NCI-H524 treated with DMSO at 0.1 percent for 48 hours (cell line): ENCODE data around the gene RNF144B.
A peak's percentile ranks its signal among the peaks of the same experiment; 100 is the strongest.

Experiments
- DNase-seq: peaks from one replicate; lab custom pipeline; 2025; lab: John Stamatoyannopoulos, UW

The RNF144B gene

DNA sequence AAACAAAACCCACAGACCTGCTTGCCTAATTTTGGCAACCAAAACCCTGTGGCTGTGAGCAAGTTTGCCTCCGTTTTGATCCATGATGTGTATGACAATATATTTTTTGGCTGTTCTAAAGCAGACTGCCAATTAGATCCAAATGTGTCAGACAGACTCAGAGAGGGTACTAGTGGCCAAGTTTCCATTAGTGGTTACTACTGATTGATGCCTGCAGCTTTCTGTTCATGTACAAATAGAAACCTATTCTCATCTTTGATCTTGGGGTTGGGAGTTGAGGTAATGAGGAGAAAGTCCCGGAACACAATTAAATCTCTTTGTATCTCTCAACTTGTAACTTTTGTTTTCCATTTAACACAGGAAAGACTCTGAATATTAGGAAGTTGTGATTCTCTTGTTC is 100.9 kb downstream of the RNF144B start:
- no peak for DNase-seq

DNA sequence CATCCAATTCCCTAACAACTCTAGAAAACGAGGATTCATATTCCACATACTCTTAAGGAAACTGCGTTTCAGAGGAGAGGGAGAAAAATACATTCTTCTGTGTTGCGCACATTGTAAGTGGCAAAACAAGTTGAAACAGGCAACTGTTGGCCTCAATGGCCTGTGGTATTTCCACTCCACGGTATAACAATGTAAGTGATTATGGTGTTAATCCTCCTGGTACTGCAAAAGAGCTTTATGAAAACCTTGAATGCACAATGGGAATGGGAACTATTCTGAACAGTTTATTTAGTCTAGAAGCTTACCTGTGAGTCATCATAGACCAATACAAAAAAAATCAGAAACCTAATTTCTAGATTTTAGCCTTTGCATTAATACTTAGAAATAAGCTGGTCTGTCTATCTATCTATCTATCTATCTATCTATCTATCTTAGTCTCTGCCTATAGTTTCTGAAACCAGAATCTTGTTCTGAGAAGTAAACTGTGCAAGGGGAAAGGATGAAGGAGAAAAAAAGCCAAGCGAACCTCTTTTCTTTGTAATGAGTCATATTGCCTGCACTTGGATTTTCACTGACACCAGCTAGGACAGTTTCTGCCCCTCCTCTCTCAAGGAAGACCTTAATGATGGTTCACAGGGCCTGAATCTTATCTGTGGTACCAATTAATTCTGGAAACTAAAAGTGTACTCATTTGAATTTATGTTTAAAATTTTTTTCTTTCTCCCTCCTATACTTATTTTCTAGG is 101.5 kb downstream of the RNF144B start:
- DNase-seq = no peak

DNA sequence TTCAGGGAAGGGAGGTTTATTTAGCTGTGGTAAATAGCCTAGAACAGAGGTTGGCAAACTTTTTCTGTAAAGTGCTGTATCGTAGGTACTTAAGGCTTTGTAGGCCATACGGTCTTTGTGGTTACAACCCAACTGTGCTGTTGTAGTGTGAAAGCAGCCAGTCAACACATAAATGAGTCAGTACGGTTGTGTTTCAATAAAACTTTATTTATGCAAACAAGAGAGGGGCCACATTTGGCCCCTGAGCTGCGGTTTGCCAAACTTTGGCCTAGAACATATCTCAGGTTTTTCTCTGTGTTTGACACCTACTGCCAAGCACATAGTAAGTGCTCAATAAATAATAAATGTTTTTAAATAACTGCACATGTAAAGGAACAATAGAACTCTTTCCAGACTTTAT is 102.2 kb downstream of the RNF144B start:
- no peak for DNase-seq

DNA sequence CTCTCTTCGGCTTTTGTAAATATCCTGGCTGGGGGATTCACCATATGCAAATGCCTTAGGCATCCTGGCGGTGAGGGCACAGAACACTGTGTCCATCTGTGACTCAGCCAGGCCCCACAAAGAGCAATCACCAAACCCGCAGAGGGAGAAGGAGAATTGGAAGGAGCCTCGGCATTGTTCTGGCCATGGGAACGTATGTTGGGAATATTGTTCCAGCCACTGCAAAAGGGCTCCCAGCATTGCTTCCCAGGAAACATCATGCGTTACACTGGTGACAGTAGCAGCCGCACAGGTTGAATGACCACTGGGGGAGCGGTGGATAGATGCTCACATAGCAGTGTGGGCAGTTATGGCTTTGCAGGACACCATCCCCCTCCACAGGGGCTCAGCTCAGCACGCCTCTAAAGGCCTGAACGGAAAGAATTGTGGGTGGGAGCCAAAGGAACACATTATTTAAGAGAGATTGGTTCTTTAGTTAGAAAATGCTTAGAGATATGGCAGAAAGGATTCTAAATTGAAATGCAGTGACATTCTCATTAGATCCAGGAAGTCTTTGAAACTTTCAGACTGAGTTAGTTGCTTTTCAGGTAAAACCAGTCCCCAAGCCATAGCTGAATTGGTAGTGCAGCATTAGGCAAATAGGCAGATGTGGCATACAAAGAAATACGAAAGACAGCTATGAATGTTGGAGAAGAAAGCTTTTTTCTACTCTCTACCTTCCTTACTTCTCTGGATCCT is 104.3 kb downstream of the RNF144B start:
- DNase-seq = no peak

DNA sequence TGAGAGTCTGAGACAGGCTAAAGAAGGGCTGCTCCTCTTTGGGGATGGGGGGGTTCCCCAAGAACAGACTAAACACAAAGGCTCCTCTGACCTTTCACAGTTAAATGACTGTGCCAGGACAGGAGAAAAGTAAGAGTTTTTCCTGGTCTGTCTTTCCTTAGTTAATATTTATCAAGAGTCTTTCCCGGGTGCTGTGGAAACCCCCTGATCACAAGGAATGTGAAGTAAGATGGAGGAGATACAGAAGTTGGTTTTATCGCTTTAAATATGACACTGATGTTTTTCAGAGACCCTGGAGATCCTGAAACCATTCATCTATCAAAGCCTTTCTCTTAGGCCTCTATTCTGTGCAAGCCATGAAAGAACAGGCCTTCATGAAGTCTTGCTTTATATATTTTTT is 105.8 kb downstream of the RNF144B start:
- no peak for DNase-seq

DNA sequence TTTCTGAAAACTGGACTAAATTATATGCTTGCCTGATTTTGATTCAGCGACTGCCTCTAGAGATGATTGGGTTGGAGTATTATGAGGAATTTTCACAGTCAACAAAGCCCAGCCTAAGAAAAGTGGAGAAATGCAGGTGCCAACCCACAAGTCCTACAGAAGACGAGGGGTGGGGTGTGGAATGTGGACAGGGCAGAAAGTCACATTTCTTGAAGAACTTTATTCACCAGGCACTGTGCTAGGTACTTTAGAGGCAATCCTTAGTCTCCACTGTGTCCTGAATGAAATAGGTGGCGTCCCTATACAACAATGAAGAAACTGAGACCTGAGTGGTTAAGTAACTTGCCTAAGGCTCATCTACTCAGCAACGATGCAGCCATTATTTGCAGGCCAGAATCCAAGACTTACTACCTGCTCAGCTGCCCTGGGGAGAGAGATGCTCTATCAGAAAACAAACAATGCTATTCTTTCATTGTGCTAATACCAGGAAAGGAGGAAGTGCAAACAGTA is 106.3 kb downstream of the RNF144B start:
- DNase-seq = no peak

DNA sequence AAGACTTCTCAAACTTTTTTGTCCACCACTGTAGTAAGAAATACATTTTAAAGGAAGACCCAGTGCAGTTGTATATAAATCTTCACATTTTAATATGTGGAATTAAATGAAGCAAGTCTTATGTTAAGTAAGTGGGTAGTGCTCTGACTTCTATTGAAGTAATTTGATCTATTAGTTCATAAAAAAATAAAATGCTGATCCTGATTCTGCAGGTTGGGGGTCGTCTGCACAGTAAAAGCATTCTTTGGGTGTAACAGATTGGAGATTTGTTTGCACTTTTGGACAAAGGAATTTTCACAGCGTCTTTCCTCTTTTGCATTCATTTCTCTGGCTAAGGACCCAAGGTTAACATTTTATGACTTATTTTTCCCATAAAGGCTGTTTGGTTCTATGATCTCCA is 106.8 kb downstream of the RNF144B start:
- no peak for DNase-seq

DNA sequence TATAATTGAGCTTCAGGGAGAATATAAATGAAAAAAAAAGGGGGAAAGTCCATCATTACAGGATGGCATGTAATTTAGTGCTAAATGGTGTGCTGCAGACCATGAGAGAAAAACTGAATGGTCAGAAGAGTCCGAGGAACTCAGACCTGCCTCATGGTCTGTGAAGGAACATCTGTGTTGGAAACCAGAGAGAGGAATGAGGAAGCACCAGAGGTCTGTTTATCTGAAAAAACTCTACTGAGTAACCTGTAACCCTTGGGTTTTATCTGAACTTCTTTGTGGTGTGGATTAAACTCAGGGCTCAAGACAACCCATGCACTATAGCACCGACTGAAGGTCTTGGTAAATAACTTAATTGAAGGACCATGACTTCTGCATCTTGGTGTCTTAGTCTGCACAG is 108.1 kb downstream of the RNF144B start:
- no peak for DNase-seq

DNA sequence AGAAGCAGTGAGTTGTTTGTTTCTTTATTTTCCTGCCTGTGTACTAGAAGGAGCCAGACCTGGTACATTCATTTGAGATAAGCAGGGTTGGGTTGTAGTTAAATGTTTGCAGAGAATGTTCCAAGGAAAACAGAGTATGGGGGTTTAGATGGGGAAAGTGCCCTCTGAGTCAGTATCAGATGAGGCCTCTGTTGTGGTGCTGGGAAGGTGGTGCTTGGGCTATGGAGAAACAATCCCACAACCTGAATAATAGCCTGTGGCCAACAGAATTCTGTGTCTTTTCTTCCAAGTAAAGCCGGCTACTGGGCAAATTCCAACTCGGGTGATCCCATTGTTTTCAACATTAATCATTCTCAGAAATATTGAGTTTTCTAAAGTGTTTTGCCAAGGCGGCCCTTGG is 109.3 kb downstream of the RNF144B start:
- DNase-seq = no peak

DNA sequence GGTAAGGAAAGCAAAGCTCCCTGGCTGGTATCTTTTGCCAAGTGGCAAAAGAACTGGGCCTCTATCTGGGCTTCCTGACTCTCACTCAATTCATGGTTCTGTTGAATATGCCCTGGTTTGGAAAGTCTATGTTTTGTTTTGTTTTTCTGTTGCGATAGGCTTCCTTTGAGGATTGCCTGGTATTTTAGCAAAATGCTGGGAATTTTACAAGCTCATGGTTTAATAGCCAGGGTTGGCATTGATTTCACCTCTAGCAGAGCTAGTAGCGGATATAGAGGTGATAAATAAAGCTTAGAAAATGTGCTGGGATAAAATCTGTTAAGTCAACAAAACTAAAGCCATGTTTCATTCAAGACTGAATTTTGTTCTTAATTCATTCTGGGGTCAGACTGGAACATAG is 109.9 kb downstream of the RNF144B start:
- DNase-seq = no peak

DNA sequence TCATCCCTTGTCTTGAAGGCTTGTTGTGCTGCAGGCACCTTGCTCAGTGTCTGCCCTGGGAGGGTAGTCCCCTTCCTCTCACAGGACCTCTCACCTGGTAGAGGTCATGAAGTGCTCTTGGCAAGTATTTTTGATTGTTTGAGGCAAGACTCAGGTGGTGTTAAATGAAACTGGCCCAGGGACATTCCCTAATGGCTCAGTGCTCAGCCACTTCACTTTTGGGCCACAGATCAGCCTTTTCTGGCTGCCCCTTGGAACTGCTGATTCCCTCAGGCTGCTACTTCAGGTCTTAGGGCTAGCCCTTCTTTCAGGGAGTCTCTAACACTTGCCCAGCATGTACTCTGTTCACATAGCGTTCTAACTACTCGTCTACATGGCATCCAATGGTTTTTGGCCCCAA is 111.3 kb downstream of the RNF144B start:
- DNase-seq = no peak

DNA sequence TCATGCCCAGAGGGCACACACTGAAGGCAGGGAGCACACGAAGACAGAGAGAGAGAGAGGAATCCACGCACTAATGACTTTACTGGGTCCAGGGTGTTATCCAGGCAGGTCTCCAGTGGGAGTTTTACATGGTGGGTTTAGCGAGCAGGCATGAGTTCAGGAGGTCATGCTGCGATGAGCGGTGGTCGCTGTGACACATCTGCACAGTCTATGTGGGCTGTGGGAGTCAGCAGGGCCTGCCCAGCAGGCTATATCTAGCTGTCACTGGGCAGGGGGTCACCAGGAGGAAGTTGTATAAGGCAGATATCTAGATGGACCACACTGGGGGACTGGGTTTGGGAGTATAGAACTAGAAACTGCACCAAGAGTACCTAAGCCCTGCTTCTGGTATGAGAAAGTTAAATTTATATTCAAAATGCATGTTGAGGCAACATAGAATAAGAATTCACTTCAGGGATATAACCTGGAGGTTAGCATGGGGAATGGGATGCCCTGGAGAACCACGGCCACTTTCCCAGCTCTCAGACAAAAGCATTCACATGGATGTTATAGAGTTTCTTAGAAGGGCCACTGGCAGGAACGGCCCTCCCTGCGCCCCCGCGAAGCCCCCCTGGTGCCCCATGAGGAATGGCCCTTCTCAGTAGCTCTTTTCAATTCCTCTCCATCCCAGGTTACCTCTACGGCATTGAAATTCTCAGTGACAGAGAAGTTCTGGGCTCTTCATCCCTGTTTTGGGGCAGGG is 113.9 kb downstream of the RNF144B start:
- no peak for DNase-seq

DNA sequence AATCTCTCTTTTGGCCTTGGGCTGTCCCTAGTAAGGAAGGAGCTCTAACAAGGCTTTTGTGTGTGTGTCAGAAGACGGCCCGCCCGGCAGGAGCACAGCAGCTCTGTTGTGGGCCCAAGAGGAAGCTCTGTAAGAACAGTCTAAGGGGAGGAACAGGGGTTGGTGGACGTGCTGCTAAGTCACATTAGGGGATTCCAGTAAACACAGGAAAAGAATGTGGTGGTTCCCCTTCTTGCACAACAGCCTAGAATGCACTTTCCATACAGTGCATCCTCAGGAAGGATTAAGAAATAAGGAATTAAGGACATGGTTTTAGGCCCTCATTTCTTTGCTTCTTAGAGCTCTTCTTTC is 114.5 kb downstream of the RNF144B start:
- DNase-seq = no peak

DNA sequence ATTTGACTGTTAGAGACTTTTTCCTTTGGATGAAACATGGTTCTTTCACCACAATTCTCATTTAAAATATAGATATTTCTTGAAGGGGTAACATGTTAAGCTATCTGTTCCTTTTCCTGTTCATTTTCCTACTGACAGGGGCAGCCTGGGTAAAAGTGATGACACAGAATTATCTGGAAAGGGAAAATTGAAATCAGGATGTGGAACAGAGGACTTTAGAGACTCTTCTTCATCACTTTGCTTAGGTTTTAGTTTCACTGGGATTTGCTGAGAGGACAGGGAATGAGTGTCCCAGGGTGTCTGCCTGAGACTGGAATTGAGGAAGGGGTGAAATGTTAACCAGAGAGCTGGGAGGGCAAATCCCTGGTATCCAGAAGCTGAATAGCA is 116.0 kb downstream of the RNF144B start:
- DNase-seq = no peak

DNA sequence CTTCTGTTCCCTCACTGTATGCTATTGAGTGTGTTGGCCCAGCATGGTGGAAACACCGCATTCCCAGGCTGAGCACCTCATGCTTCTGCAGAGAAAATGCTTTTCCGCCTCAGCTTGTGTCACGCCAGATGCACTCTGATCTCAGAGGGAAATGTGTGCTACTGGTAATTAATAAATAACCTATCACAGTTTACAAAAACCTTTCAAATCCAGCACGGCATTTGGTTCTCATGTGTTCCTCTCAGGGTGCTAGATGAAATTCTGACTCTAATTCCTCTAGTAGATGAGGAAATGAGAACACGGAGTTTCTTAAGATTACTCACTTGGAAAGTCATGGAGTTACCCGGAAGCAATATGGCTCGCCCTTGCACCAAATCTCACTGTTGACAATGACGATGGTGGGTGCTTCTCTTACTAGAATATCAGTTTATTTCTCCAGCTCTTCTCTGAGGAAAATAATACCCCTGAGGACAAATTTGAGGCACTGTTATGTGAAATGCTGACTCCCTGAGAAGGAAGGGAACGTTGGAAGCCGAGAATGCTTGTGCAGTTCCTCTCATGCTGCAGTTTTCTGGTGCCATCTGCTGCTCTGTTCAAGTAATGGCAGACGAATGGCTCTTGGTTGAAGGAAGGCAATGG is 116.6 kb downstream of the RNF144B start:
- DNase-seq = no peak

DNA sequence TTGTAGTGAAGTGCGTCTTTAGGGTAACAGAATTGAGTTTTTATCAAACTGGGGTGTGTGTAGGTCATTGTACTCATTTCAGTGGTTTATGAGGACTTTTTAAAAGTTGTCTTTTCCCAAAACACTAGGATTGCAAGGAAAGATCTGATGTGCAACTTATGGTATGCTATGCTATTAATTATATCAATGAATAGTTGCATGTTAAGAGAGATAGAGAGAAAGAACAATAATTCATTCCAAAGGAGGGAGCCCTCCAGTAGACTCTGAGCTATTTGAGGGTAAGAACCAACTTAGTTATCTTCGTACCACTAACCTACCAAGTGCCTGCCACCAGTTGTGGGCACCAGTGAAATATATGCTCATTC is 117.1 kb downstream of the RNF144B start:
- no peak for DNase-seq

DNA sequence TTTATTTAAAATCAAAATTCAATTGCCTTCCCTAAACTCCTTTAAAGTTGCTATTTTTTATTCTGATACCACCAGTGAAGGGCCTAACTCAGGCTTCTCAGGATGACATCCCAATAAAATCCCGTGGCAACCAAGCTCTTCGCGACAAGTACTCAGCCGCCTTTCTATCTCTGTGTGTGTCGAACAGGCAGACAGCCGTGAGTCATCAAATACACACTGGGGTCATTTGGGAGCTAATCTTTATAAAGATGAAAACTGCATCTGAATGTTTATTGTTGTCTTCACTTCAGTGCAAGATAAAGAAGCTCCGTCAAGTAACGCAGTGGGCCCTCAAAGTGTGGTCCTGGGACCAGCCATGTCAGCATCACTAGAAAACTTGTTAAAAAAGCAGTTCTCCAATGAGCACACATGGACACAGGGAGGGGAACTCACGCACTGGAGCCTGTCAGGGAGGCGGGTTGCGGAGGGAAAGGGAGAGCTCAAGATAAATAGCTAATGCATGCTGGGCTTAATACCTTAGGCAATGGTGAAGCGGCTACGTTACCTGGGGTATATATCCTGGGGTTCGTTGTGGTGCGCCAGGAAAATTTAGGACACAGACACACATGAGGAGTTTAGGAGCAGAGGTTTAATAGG is 119.3 kb downstream of the RNF144B start:
- DNase-seq = peak; percentile 60

DNA sequence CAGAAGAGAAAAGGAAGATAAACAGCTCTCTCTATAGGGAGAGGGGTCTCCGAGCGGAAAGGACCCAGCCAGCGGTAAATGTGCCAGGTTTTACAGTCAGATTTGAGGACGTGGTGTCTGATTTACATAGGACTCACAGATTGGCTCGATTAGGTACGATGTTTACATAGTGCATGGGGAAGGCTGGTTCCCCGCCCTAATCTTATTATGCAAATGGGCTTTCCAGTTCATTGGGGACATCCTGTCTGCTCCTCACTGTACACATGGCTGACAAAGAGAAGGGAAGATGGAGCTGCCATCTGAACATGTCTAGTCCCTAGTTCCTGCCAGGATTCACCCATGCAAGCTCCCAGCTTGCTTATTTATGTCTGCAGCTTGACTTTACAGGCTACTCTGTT is 119.9 kb downstream of the RNF144B start:
- peak; percentile 90 for DNase-seq

DNA sequence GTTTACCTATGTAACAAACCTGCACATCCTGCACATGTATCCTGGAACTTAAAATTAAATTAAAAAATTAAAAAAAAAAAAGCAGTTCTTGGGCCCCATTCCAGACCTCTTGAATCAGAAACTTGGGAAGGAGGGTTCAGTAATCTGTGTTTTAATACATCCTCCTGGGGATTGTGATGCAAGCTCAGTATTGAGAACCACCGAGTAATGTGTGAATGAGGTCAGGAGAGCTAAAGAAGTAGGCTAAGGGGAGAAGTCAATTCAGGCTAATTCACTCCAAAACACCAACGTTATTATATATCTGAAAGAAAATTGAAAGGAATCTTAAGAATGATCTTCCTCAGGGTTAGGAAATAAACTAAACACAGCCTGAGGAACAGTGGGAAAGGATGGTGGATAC is 120.4 kb downstream of the RNF144B start:
- no peak for DNase-seq

DNA sequence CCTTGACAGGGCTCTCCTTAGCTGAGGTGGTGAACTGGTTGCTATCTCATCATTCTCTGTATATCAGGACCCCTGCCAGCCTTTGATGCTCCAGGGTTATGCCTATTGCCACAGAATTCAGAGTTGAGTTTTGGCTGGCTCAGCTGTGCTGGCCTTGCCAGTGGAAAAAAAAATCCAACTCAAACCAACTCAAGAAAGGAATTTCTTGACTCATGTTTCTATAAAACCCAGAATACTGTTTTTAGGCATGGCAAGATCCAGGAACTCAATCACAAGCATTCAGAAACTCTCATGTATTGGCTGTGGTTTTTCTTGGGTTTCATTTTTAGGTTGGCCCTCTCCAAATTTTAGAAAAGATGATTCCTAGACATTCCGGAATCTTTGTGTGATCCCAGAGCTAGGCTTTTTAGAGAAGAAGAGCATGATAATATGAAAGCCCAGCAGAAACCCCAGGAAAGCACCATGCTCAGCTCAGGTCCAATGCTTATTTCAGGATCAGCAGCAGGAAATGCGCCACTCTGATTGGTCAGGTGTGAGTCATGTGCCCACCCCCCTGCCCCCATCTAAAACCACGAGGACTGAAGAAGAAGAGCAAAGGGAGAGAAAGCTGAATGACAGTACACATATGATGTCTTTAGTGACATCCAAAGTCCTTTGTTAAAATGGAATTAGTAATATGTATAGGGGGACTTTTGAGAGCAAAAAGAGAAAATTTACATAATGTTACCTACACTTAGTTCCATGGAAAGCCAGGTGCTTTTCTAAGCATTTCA is 122.9 kb downstream of the RNF144B start:
- DNase-seq = no peak

DNA sequence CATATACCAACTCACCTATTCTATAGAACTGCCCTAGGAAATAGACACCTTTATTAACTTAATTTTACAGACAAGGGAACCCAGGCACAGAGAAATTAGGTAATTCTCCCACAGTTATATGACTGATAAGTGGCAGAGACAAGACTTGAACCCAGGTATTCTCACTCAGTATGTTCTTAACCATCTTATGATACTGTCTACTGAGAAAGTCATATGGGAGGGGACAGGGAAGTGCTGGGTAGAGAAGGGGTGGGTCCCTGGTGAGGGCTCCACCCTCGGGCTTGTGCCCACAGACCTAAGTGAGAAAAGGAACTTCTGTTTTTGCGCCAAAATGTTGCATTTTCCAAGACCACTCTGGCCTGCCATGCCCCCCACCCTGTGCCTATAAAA is 123.5 kb downstream of the RNF144B start:
- DNase-seq = no peak
